Spleen (tissue), 11 donors: ENCODE data around the gene GALNT13. TPM values are rescaled to one million over a fixed set of nuclear protein-coding genes. Genes with fewer than 3 reads are reported as not detected.

Source experiments
- DNase-seq: peaks from one replicate; pipeline ENCODE4 v3.0.0-alpha.2; 2020
- H3K27ac ChIP-seq, 8 donors: fragments of 200-600 bp; sonication (generic) in 7 of 8; 1 replicate in 4 of 8; 2 replicates in 4 of 8; pipeline versions ENCODE4 v1.5.0 to v1.8.0; 2016 to 2021; ENCODE audit warnings: inconsistent platforms in 4 of 8, mild to moderate bottlenecking in 4 of 8, moderate library complexity in 1 of 8
- H3K27me3 ChIP-seq, 7 donors: fragments of 200-600 bp; sonication (generic) in 6 of 7; replicated peaks in 1 of 7; 1 replicate in 4 of 7; 2 replicates in 3 of 7; pipeline versions ENCODE4 v1.5.0 to v1.8.0; 2016 to 2021; ENCODE audit warnings: inconsistent platforms in 3 of 7, mild to moderate bottlenecking in 1 of 7
- H3K36me3 ChIP-seq, 6 donors: fragments of 200-600 bp; sonication (generic) in 5 of 6; 1 replicate in 4 of 6; 2 replicates in 2 of 6; pipeline versions ENCODE4 v1.5.0 to v1.8.0; 2016 to 2021; ENCODE audit warnings: inconsistent platforms in 2 of 6
- H3K4me1 ChIP-seq, 6 donors: fragments of 200-600 bp; sonication (generic) in 5 of 6; 1 replicate in 3 of 6; 2 replicates in 3 of 6; pipeline versions ENCODE4 v1.5.0 to v1.8.0; 2016 to 2021; ENCODE audit warnings: inconsistent platforms in 3 of 6
- H3K4me3 ChIP-seq, 8 donors: fragments of 200-600 bp; sonication (generic) in 7 of 8; 1 replicate in 4 of 8; 2 replicates in 4 of 8; pipeline versions ENCODE4 v1.5.0 to v1.8.0; 2016 to 2021; ENCODE audit warnings: inconsistent platforms in 4 of 8, mild to moderate bottlenecking in 4 of 8, moderate library complexity in 2 of 8
- H3K9me3 ChIP-seq, 8 donors: fragments of 200-600 bp; sonication (generic) in 7 of 8; 1 replicate in 4 of 8; 2 replicates in 4 of 8; pipeline versions ENCODE4 v1.5.0 to v1.8.0; 2016 to 2021; ENCODE audit warnings: inconsistent platforms in 4 of 8
- CTCF ChIP-seq, 11 experiments: fragments of 200-600 bp in 7 of 11; fragments of 450-650 bp in 4 of 11; sonication (generic) in 4 of 11; IDR thresholded peaks in 8 of 11; conservative IDR thresholded peaks in 3 of 11; 1 replicate in 7 of 11; 2 replicates in 4 of 11; pipeline versions ENCODE4 v1.4.0 to v1.8.0; 2016 to 2021; ENCODE audit warnings: antibody characterized with exemption in 11 of 11, inconsistent platforms in 4 of 11, mild to moderate bottlenecking in 1 of 11
- POLR2A ChIP-seq, 3 donors: fragments of 450-650 bp; IDR thresholded peaks; one replicate each; pipeline ENCODE4 v1.5.1; 2017; ENCODE audit warnings: antibody characterized with exemption in 3 of 3, mild to moderate bottlenecking in 1 of 3
- POLR2AphosphoS5 ChIP-seq, 3 donors: sonication (generic); formaldehyde crosslinking; IDR thresholded peaks; one replicate each; pipeline ENCODE4 v1.5.1; 2017; ENCODE audit warnings: antibody characterized with exemption in 3 of 3
- WGBS, 5 donors: extraction: QIAGEN DNeasy Blood & Tissue Kit in 3 of 5; methylation state at CpG; one replicate each; pipeline versions ENCODE4 v1.1.5 to v1.1.7; 2013 to 2018; 5-methylcytosine and 5-hydroxymethylcytosine counted together
- intact Hi-C: fragments of 100-400 bp; cut with DNase I; formaldehyde crosslinking; loops from one replicate; pipeline ENCODE4 v1.15.0; 2023; ENCODE audit warnings: low total_unique reads
- polyA plus RNA-seq, 3 donors: library from polyadenylated mRNA; stranded (reverse); fragments of 200-250 nt; gene quantifications; one replicate each; pipeline ENCODE4 v1.2.1, GENCODE V29; 2013
- total RNA-seq, 7 donors: library from RNA; depleted of rRNA in 3 of 7; stranded (reverse); fragments of >200 nt in 3 of 7; fragmentation: NEBNext Ultra II Directional in 4 of 7; extraction: Animal tissue kit (Norgen Biotek cat#: 25700) in 4 of 7; gene quantifications; one replicate each; pipeline versions ENCODE4 v1.1.0 to v1.2.1, GENCODE V29; 2016 to 2021
- donor health status: healthy with polysubstance abuse.
- donor health status: DM: no; HTN: no; CAD: no; lungs with moderate emphysema.
- donor health status: DM: no; HTN: no; CAD: no.
- donor health status: Bipolar disorder and iron deficiency.
- donor health status: healthy.
- donor health status: DM: no; HTN: no; CAD: no.
- donor health status: DM: yes; HTN: yes; CAD: no.

GALNT13 gene
- total and polyA plus RNA-seq, 10 donors, result 0.02 to 0.61 (median 0.11) TPM; not detected in 6

GRCh38 chr2:154368153-154368552 lies 496.4 kb downstream of the GALNT13 start:
- H3K4me1 ChIP-seq, result no peaks in the 10 kb centered on the region
- H3K36me3 ChIP-seq, result no peaks in the 10 kb centered on the region
- H3K27me3 ChIP-seq, result no peaks in the 10 kb centered on the region
- 81 to 96% (median 89%) methylated on average over 2 of the region's 2 CpGs for WGBS, 5 donors
- no peak overlapping the region for H3K4me3 ChIP-seq
- H3K27ac ChIP-seq, result no peak overlapping the region
- no peak for DNase-seq
- intact Hi-C loops, result no loop called here
- no peak for TF ChIP-seq POLR2AphosphoS5 (IDR thresholded peaks at IDR 0.05)
- no peak for TF ChIP-seq CTCF (IDR thresholded peaks at IDR 0.05 in 8 of 11, conservative IDR thresholded peaks at IDR 0.05 in 3 of 11)
- TF ChIP-seq POLR2A (IDR thresholded peaks at IDR 0.05), result no peak
- H3K9me3 ChIP-seq, result peaks cover 0 to 4% (median 0%) of the 10 kb centered on the region in 8 donors

GRCh38 chr2:154370873-154371272 lies 499.2 kb downstream of the GALNT13 start:
- TF ChIP-seq POLR2A (IDR thresholded peaks at IDR 0.05), result no peak
- no peak for TF ChIP-seq CTCF (IDR thresholded peaks at IDR 0.05 in 8 of 11, conservative IDR thresholded peaks at IDR 0.05 in 3 of 11)
- TF ChIP-seq POLR2AphosphoS5 (IDR thresholded peaks at IDR 0.05), result no peak
- Histone ChIP-seq H3K36me3 (no peaks in the 10 kb centered on the region), H3K4me3 (no peak overlapping the region), H3K9me3 (no peaks in the 10 kb centered on the region), H3K27ac (no peak overlapping the region), H3K4me1 (no peaks in the 10 kb centered on the region), H3K27me3 (no peaks in the 10 kb centered on the region)
- intact Hi-C loops, result no loop called here
- no peak for DNase-seq

- no peaks in the 10 kb centered on the region for H3K36me3 ChIP-seq
- 65 to 70% (median 68%) methylated on average over 1 of the region's 1 CpG for WGBS, 5 donors
- H3K4me3 ChIP-seq, result no peak overlapping the region
- no peak for DNase-seq
- no peak overlapping the region for H3K27ac ChIP-seq
- no peaks in the 10 kb centered on the region for H3K4me1 ChIP-seq
- H3K9me3 ChIP-seq, result no peaks in the 10 kb centered on the region
- TF ChIP-seq CTCF (IDR thresholded peaks at IDR 0.05 in 8 of 11, conservative IDR thresholded peaks at IDR 0.05 in 3 of 11) (no peak), POLR2A (IDR thresholded peaks at IDR 0.05) (no peak), POLR2AphosphoS5 (IDR thresholded peaks at IDR 0.05) (no peak)
- H3K27me3 ChIP-seq, result no peaks in the 10 kb centered on the region
- intact Hi-C loops, result no loop called here
Observed at GRCh38 chr2:154374416-154374815, 502.7 kb downstream of the GALNT13 start.

GRCh38 chr2:154375579-154375931 lies 503.8 kb downstream of the GALNT13 start:
- TF ChIP-seq CTCF (IDR thresholded peaks at IDR 0.05 in 8 of 11, conservative IDR thresholded peaks at IDR 0.05 in 3 of 11), result peak in 1 of 11 experiments; percentile 20
- TF ChIP-seq POLR2AphosphoS5 (IDR thresholded peaks at IDR 0.05), result no peak
- Histone ChIP-seq H3K36me3 (no peaks in the 10 kb centered on the region), H3K4me3 (no peak overlapping the region), H3K4me1 (no peaks in the 10 kb centered on the region), H3K9me3 (no peaks in the 10 kb centered on the region), H3K27me3 (no peaks in the 10 kb centered on the region), H3K27ac (no peak overlapping the region)
- WGBS, 5 donors, result 7 to 13% (median 9%) methylated on average over 7 of the region's 7 CpGs
- no peak for DNase-seq
- intact Hi-C loops, result no loop called here
